ENCODE data around the gene SLC2A13. TPM values are rescaled to one million over a fixed set of nuclear protein-coding genes. Genes with fewer than 3 reads are reported as not detected.
"Not testable (repeated sequence)": the region's sequence is repeated elsewhere in the genome, so short reads cannot be mapped to it uniquely, and the experiment has no call there.

Gene SLC2A13
- total RNA-seq, 1 experiment from 2014 or later, result 7.0 TPM

DNA sequence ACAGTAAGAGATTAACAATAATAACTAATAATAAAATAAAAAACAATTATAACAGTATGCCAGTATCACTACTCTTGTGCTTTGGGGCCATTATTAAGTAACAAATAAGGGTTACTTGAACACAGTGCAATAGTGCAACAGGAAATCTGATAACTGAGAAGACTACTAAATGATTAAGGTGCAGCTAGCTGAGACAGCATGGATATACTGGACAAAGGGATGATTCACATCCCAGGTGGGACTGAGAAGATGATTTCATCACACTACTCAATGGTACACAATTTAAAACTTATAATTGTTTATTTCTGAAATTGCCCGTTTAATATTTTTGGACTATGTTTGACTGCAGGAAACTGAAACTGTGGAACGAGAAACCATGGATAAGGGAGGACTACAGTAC is 317.6 kb downstream of the SLC2A13 start:
- WGBS (ENCODE audit: extremely low coverage, insufficient read length, low lambda C conversion rate), result no CpG with 5 or more reads among the region's 2 CpGs
- no peak for DNase-seq
- H3K9me3 ChIP-seq (ENCODE audit: control insufficient read depth, low read depth, low read length), result no peaks in the 10 kb centered on the region

DNA sequence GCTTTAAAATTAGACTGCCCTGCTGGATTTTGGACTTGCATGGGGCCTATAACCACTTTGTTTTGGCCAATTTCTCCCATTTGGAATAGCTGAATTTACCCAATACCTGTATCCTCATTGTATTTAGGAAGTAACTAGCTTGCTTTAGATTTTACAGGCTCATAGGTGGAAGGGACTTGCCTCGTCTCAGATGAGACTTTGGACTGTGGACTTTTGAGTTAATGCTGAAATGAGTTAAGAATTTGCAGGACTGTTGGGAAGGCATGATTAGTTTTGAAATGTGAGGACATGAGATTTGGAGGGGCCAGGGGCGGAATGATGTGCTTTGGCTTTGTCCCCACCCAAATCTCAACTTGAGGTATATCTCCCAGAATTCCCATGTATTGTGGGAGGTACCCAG is 320.1 kb downstream of the SLC2A13 start:
- H3K27ac Mint-ChIP-seq, result peak overlapping the region in 1 of 3 experiments; percentile 36; a peak in 1 of 7 replicates
- not testable (repeated sequence) for H3T11ph ChIP-seq (ENCODE audit: low read length); H3K79me1 ChIP-seq (ENCODE audit: insufficient read depth, low read depth, low read length, poor library complexity, severe bottlenecking); H3K27me3 Mint-ChIP-seq (ENCODE audit: low read depth); H3K4me1 ChIP-seq (ENCODE audit: insufficient read depth, low read length); H4K20me1 ChIP-seq (ENCODE audit: control insufficient read depth, insufficient read depth, insufficient read length); H4K8ac ChIP-seq (replicated peaks; ENCODE audit: insufficient read length, low read depth, low read length); H3K4ac ChIP-seq (ENCODE audit: low read depth, low read length); H3K36me3 Mint-ChIP-seq (ENCODE audit: insufficient read depth in 1 of 3, low read depth in 3 of 3); H2BK120ac ChIP-seq (ENCODE audit: low read depth, low read length, poor library complexity, severe bottlenecking); H3K27ac ChIP-seq (ENCODE audit: insufficient read length, low read depth, low read length); H3K14ac ChIP-seq (ENCODE audit: insufficient read depth, low read length); H3K4me1 Mint-ChIP-seq; H3K79me2 ChIP-seq (ENCODE audit: insufficient read depth, low read length); H3K23me2 ChIP-seq (ENCODE audit: insufficient read length, low read depth, low read length, poor library complexity, severe bottlenecking); H2AK5ac ChIP-seq (ENCODE audit: insufficient read length, low read length); H3K9me3 ChIP-seq (ENCODE audit: control insufficient read depth, low read depth, low read length); H4K5ac ChIP-seq (ENCODE audit: insufficient read length, low read depth, low read length); H2BK20ac ChIP-seq (ENCODE audit: low read depth, low read length, poor library complexity, severe bottlenecking); H3K56ac ChIP-seq (ENCODE audit: insufficient read length, low read depth, low read length); H3K23ac ChIP-seq (ENCODE audit: insufficient read length, low read depth, low read length); H3K9ac ChIP-seq (ENCODE audit: extremely low read depth, insufficient read length, low read length); H3K4me2 ChIP-seq (ENCODE audit: insufficient read depth, insufficient read length, low read length); H2BK5ac ChIP-seq (ENCODE audit: insufficient read length, low read length); DNase-seq; H3K9me3 Mint-ChIP-seq; H3K18ac ChIP-seq (ENCODE audit: insufficient read length, low read depth, low read length); H3K27me3 ChIP-seq (ENCODE audit: insufficient read depth, low read length); H4K91ac ChIP-seq (ENCODE audit: insufficient read length, low read depth, low read length); H3K4me3 Mint-ChIP-seq; H2BK12ac ChIP-seq (ENCODE audit: insufficient read length, low read depth, low read length); H2BK15ac ChIP-seq (ENCODE audit: low read depth, low read length); H2AFZ ChIP-seq (ENCODE audit: low read length)
- no CpG with 5 or more reads among the region's 2 CpGs for WGBS (ENCODE audit: extremely low coverage, insufficient read length, low lambda C conversion rate)

More for the DNA sequence above, 317.6 kb downstream of the SLC2A13 start:
- Histone ChIP-seq H2BK5ac (ENCODE audit: insufficient read length, low read length) (no peak overlapping the region), H3K4me2 (ENCODE audit: insufficient read depth, insufficient read length, low read length) (no peak overlapping the region), H3T11ph (ENCODE audit: low read length) (no peak overlapping the region), H2AK5ac (ENCODE audit: insufficient read length, low read length) (no peak overlapping the region), H3K56ac (ENCODE audit: insufficient read length, low read depth, low read length) (no peak overlapping the region), H3K14ac (ENCODE audit: insufficient read depth, low read length) (no peak overlapping the region), H2BK12ac (ENCODE audit: insufficient read length, low read depth, low read length) (no peak overlapping the region), H2BK20ac (ENCODE audit: low read depth, low read length, poor library complexity, severe bottlenecking) (no peak overlapping the region), H2BK120ac (ENCODE audit: low read depth, low read length, poor library complexity, severe bottlenecking) (no peak overlapping the region), H2BK15ac (ENCODE audit: low read depth, low read length) (no peak overlapping the region), H4K8ac (replicated peaks; ENCODE audit: insufficient read length, low read depth, low read length) (no peak overlapping the region), H3K23ac (ENCODE audit: insufficient read length, low read depth, low read length) (no peak overlapping the region), H3K27me3 (ENCODE audit: insufficient read depth, low read length) (no peaks in the 10 kb centered on the region), H3K27ac (ENCODE audit: insufficient read length, low read depth, low read length) (no peak overlapping the region), H3K9ac (ENCODE audit: extremely low read depth, insufficient read length, low read length) (no peak overlapping the region), H4K20me1 (ENCODE audit: control insufficient read depth, insufficient read depth, insufficient read length) (no peaks in the 10 kb centered on the region), H3K4ac (ENCODE audit: low read depth, low read length) (no peak overlapping the region), H3K79me2 (ENCODE audit: insufficient read depth, low read length) (no peaks in the 10 kb centered on the region), H3K23me2 (ENCODE audit: insufficient read length, low read depth, low read length, poor library complexity, severe bottlenecking) (no peaks in the 10 kb centered on the region), H3K79me1 (ENCODE audit: insufficient read depth, low read depth, low read length, poor library complexity, severe bottlenecking) (no peaks in the 10 kb centered on the region), H4K91ac (ENCODE audit: insufficient read length, low read depth, low read length) (no peak overlapping the region), H4K5ac (ENCODE audit: insufficient read length, low read depth, low read length) (no peak overlapping the region), H2AFZ (ENCODE audit: low read length) (no peak overlapping the region), H3K4me1 (ENCODE audit: insufficient read depth, low read length) (no peaks in the 10 kb centered on the region), H3K18ac (ENCODE audit: insufficient read length, low read depth, low read length) (no peak overlapping the region)
- no peak overlapping the region for H3K4me3 Mint-ChIP-seq
- no peaks in the 10 kb centered on the region for H3K4me1 Mint-ChIP-seq
- H3K9me3 Mint-ChIP-seq, result 0 out of 5 replicates have a peak, but pooled peaks cover 2 to 5% of the 10 kb centered on the region in 2 experiments
- H3K27me3 Mint-ChIP-seq (ENCODE audit: low read depth), result no peaks in the 10 kb centered on the region
- TF ChIP-seq, protein P1, sequence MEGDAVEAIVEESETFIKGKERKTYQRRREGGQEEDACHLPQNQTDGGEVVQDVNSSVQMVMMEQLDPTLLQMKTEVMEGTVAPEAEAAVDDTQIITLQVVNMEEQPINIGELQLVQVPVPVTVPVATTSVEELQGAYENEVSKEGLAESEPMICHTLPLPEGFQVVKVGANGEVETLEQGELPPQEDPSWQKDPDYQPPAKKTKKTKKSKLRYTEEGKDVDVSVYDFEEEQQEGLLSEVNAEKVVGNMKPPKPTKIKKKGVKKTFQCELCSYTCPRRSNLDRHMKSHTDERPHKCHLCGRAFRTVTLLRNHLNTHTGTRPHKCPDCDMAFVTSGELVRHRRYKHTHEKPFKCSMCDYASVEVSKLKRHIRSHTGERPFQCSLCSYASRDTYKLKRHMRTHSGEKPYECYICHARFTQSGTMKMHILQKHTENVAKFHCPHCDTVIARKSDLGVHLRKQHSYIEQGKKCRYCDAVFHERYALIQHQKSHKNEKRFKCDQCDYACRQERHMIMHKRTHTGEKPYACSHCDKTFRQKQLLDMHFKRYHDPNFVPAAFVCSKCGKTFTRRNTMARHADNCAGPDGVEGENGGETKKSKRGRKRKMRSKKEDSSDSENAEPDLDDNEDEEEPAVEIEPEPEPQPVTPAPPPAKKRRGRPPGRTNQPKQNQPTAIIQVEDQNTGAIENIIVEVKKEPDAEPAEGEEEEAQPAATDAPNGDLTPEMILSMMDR (conservative IDR thresholded peaks at IDR 0.05), result no peak
- no peak overlapping the region for H3K27ac Mint-ChIP-seq
- peaks cover 0 to 4% (median 3%) of the 10 kb centered on the region in 3 experiments; a peak in 5 of 7 replicates for H3K36me3 Mint-ChIP-seq (ENCODE audit: insufficient read depth in 1 of 3, low read depth in 3 of 3)
